ENCODE measurements around the gene ZNF592. TPM values are rescaled to one million over a fixed set of nuclear protein-coding genes. Genes with fewer than 3 reads are reported as not detected.

Gene ZNF592
- total RNA-seq, 4 donors from 2014 or later: 18.3 to 28.0 (median 21.2) TPM

DNA sequence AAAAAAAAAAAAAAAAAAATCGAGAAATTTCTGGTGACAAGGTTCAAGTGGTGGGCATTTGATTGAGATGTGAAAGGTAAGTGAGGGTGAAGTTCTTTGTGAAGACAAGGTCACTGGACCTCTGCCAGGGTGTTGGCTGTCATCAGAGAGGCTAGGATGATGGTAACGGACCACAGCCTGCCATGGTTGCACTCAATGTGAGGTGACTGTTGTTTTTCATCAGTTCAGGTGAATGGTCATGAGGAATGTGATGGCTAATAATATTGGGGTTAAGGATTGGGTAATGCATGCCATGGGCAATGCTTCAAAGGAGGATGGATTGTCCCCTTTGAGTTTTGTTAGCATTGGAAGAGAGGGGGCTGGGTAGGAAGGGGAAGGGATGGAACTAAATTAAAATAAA, 64.5 kb downstream of the ZNF592 start:
- 68 to 69% methylated on average over 2 of the region's 2 CpGs for WGBS, 2 donors
- Histone ChIP-seq H3K27ac (no peak overlapping the region), H3K27me3 (no peaks in the 10 kb centered on the region), H3K4me1 (peaks cover 6 to 15% of the 10 kb centered on the region in 2 donors), H3K4me3 (replicated peaks in 1 of 3) (no peak overlapping the region), H3K36me3 (no peaks in the 10 kb centered on the region), H3K9me3 (no peaks in the 10 kb centered on the region)
- intact Hi-C loops (cut with DNase I): no loop called here
- DNase-seq: peak; percentile 25 to 49
- TF ChIP-seq, protein P1, sequence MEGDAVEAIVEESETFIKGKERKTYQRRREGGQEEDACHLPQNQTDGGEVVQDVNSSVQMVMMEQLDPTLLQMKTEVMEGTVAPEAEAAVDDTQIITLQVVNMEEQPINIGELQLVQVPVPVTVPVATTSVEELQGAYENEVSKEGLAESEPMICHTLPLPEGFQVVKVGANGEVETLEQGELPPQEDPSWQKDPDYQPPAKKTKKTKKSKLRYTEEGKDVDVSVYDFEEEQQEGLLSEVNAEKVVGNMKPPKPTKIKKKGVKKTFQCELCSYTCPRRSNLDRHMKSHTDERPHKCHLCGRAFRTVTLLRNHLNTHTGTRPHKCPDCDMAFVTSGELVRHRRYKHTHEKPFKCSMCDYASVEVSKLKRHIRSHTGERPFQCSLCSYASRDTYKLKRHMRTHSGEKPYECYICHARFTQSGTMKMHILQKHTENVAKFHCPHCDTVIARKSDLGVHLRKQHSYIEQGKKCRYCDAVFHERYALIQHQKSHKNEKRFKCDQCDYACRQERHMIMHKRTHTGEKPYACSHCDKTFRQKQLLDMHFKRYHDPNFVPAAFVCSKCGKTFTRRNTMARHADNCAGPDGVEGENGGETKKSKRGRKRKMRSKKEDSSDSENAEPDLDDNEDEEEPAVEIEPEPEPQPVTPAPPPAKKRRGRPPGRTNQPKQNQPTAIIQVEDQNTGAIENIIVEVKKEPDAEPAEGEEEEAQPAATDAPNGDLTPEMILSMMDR (IDR thresholded peaks at IDR 0.05): no peak
- no peak for TF ChIP-seq POLR2A (IDR thresholded peaks at IDR 0.05)

DNA sequence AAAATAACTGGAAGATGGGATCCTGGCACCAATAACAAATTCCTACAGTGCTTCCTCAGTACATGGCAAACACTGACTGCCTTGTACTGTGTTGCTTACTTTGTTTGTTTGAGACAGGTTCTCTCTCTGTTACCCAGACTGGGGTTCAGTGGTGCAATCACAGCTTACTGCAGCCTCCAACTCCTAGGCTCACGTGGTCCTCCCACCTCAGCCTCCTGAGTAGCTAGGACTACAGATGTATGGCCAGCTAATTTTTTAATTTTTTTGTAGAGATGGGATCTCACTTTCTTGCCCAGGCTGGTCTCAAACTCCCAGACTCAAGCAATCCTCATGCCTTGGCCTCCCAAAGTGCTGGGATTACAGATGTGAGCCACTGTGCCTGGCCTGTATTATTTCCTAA, 65.0 kb downstream of the ZNF592 start:
- no peaks in the 10 kb centered on the region for H3K27me3 ChIP-seq
- DNase-seq: no peak
- peaks cover 12 to 21% of the 10 kb centered on the region in 2 donors for H3K4me1 ChIP-seq
- intact Hi-C loops (cut with DNase I): no loop called here
- no peaks in the 10 kb centered on the region for H3K9me3 ChIP-seq
- H3K36me3 ChIP-seq: no peaks in the 10 kb centered on the region
- no peak overlapping the region for H3K27ac ChIP-seq
- TF ChIP-seq, protein P1 (IDR thresholded peaks at IDR 0.05): no peak
- TF ChIP-seq POLR2A (IDR thresholded peaks at IDR 0.05): no peak
- 95 to 100% methylated on average over 1 of the region's 1 CpG for WGBS, 2 donors
- no peak overlapping the region for H3K4me3 ChIP-seq (replicated peaks in 1 of 3)

DNA sequence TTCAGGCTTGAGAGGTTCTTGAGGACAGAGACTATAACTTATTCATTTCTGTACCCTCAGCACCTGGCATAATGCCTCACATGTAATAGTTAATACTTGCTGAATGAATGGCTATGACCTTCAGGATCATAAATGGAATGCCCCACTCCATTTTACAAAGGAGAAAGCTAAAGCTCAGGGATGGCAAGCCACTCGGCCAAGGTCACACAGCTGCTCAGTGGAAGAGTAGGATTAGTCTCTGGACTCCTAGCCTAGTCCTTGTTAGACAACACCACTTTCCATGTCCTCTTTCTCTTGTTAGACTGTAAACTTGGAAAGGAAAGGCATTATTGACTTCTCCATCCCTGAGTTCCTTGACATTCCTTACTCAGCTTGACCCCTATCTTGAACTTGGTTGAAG, 65.5 kb downstream of the ZNF592 start:
- H3K27me3 ChIP-seq: no peaks in the 10 kb centered on the region
- WGBS, 2 donors: 90 to 92% methylated on average over 1 of the region's 1 CpG
- intact Hi-C loops (cut with DNase I): no loop called here

DNA sequence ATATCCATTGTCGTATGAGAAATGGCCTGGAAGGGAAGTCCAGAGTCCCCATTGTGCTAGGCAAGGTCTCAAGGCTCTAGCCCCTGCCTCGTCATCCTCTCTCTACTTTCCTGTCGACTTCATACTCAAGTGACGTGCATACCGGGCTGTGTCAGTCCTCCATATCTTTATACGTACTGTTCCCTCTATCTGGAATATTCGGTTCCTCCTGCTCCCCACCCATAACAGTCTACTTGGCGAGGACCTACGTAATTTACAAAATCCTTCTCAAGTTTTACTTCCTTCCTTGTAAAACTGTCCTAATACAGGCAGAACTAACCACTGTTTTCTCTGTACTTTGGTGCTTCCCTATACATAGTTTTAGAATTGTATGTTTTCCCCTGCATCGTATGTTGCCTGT, 66.5 kb downstream of the ZNF592 start:
- no peaks in the 10 kb centered on the region for H3K9me3 ChIP-seq
- H3K4me3 ChIP-seq (replicated peaks in 1 of 3): no peak overlapping the region
- no peak overlapping the region for H3K27ac ChIP-seq
- 89 to 96% methylated on average over 10 of the region's 10 CpGs for WGBS, 2 donors
- no peaks in the 10 kb centered on the region for H3K36me3 ChIP-seq
- no peak for DNase-seq
- no peaks in the 10 kb centered on the region for H3K27me3 ChIP-seq
- intact Hi-C loops (cut with DNase I): no loop called here
- peaks cover 25 to 36% of the 10 kb centered on the region in 2 donors for H3K4me1 ChIP-seq
- no peak for TF ChIP-seq POLR2A (IDR thresholded peaks at IDR 0.05)

More for the DNA sequence above, 65.5 kb downstream of the ZNF592 start:
- Histone ChIP-seq H3K4me3 (replicated peaks in 1 of 3) (no peak overlapping the region), H3K36me3 (no peaks in the 10 kb centered on the region), H3K9me3 (no peaks in the 10 kb centered on the region), H3K27ac (no peak overlapping the region), H3K4me1 (peaks cover 17 to 26% of the 10 kb centered on the region in 2 donors)
- no peak for TF ChIP-seq POLR2A (IDR thresholded peaks at IDR 0.05)
- TF ChIP-seq, protein P1 (IDR thresholded peaks at IDR 0.05): no peak
- DNase-seq: no peak

DNA sequence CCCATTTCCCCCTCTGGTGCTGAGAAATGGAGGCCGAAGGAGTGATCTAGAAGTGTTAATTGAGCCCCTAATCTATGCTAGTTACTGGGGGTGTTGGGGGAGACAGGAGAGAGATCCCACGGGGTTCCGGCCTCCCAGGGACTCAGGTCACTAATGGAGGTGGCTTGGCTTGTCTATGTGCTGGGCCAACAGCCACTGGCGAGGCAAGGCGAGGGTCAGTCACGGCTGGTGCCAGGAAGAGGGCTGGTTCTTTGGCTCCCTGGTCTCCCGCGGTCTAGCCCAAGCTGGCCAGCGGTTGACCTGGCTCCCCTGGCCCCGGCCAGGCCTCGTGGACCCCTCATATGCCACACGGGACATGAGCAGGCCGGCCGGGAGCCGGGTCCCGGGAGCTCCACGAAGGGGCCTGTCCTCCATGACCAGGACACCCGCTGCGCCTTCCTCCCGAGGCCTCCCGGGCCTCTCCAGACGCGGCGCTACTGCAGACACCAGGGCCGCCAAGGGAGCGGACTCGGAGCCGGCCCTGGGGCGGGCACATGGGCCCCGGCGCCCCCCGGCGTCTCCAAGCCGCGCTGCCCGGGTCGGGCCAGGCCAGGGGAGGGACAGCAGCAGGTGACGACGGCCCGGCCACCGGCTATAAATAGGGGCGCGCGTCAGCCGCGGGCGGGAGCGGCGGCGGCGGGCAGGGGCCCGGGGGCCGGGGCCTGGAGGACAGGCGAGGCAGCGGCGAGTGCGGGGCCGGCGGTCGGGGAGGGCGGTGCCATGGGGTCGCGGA, 68.5 kb downstream of the ZNF592 start, which contains the start of gene ALPK3:
ALPK3 (plus strand) TSS at position 663 of the 772 bp plus-strand sequence; CDS start at position 760, 97 bp downstream.
- TF ChIP-seq, protein P1 (IDR thresholded peaks at IDR 0.05): peak in 3 of 6 experiments; percentile 16 to 26 (median 18)
- peak in 1 of 2 donors; percentile 65 for TF ChIP-seq POLR2A (IDR thresholded peaks at IDR 0.05)
- 50 to 63% methylated on average over 14 to 17 of the region's 63 CpGs for WGBS, 2 donors
- no peaks in the 10 kb centered on the region for H3K27me3 ChIP-seq
- peak within 1 kb of the TSS; percentile 59 to 80 (median 73) for H3K27ac ChIP-seq
- H3K4me3 ChIP-seq (replicated peaks in 1 of 3): peak within 1 kb of the TSS in 1 of 3 donors; percentile 29
- peaks cover 27 to 37% of the 10 kb centered on the region in 2 donors for H3K4me1 ChIP-seq
- DNase-seq: peak; percentile 65 to 68
- intact Hi-C loops (cut with DNase I): no loop called here
- no peaks in the 10 kb centered on the region for H3K9me3 ChIP-seq
- no peaks in the 10 kb centered on the region for H3K36me3 ChIP-seq
